ENCODE measurements around the gene TRAK1.

Gene TRAK1

GRCh38 chr3:42122261-42123011 is 31.3 kb downstream of the TRAK1 start:
- H3K4me3 ChIP-seq (ENCODE audit: low read depth, low read length): no peak overlapping the region
- in situ Hi-C loops (cut with HindIII; ENCODE audit: low sequenced_read_pairs): no loop called here
- DNase-seq (ENCODE audit: low read depth): no peak
- no peak for TF ChIP-seq CTCF (IDR thresholded peaks at IDR 0.05; ENCODE audit: low read depth, low read length, missing control alignments)

- DNase-seq (ENCODE audit: low read depth): no peak
- TF ChIP-seq CTCF (IDR thresholded peaks at IDR 0.05; ENCODE audit: low read depth, low read length, missing control alignments): no peak
- H3K4me3 ChIP-seq (ENCODE audit: low read depth, low read length): no peak overlapping the region
- in situ Hi-C loops (cut with HindIII; ENCODE audit: low sequenced_read_pairs): no loop called here
Observed at GRCh38 chr3:42123012-42123581, 31.9 kb downstream of the TRAK1 start.

GRCh38 chr3:42123824-42124658 is 32.9 kb downstream of the TRAK1 start:
- in situ Hi-C loops (cut with HindIII; ENCODE audit: low sequenced_read_pairs): no loop called here
- no peak overlapping the region for H3K4me3 ChIP-seq (ENCODE audit: low read depth, low read length)
- TF ChIP-seq CTCF (IDR thresholded peaks at IDR 0.05; ENCODE audit: low read depth, low read length, missing control alignments): no peak
- DNase-seq (ENCODE audit: low read depth): no peak

- DNase-seq (ENCODE audit: low read depth): no peak
- H3K4me3 ChIP-seq (ENCODE audit: low read depth, low read length): no peak overlapping the region
- in situ Hi-C loops (cut with HindIII; ENCODE audit: low sequenced_read_pairs): loop anchor here (5.0 kb wide), 1 partner anchor 45 kb away; no protein-coding TSS in a partner anchor
- TF ChIP-seq CTCF (IDR thresholded peaks at IDR 0.05; ENCODE audit: low read depth, low read length, missing control alignments): no peak
Observed at GRCh38 chr3:42127226-42127625, 36.1 kb downstream of the TRAK1 start.

GRCh38 chr3:42128526-42128925 is 37.4 kb downstream of the TRAK1 start:
- no peak for TF ChIP-seq CTCF (IDR thresholded peaks at IDR 0.05; ENCODE audit: low read depth, low read length, missing control alignments)
- DNase-seq (ENCODE audit: low read depth): no peak
- in situ Hi-C loops (cut with HindIII; ENCODE audit: low sequenced_read_pairs): loop anchor here (5.0 kb wide), 1 partner anchor 44 kb away; no protein-coding TSS in a partner anchor
- H3K4me3 ChIP-seq (ENCODE audit: low read depth, low read length): no peak overlapping the region
